Measurements from ENCODE around the gene TSPY1. TPM values are rescaled to one million over a fixed set of nuclear protein-coding genes. Genes with fewer than 3 reads are reported as not detected.
"Not testable (repeated sequence)": the region's sequence is repeated elsewhere in the genome, so short reads cannot be mapped to it uniquely, and the experiment has no call there.

Gene TSPY1
- not detected for polyA plus RNA-seq (ENCODE audit: insufficient read length)

GRCh38 chrY:9466655-9467054, at the start of gene TSPY1:
Gene TSPY1, plus strand, starts transcription at chrY:9466955. Its CDS starts 46 bp downstream, at chrY:9467001.
- DNase-seq (ENCODE audit: low read depth): not testable (repeated sequence)

GRCh38 chrY:9486967-9487366, 20.2 kb downstream of the TSPY1 start, which contains the start of gene TSPY9:
Gene TSPY9, plus strand, starts transcription at chrY:9487267. Its CDS starts 46 bp downstream, at chrY:9487313.
- DNase-seq (ENCODE audit: low read depth): not testable (repeated sequence)

GRCh38 chrY:9504396-9504795, 37.6 kb downstream of the TSPY1 start:
- not testable (repeated sequence) for DNase-seq (ENCODE audit: low read depth)

- DNase-seq (ENCODE audit: low read depth): not testable (repeated sequence)
Measured at GRCh38 chrY:9516287-9516686, 49.5 kb downstream of the TSPY1 start.

Other genes with a start within 250 kb of the TSPY1 start
- not detected for gene TSPY4, start 129.5 kb upstream of the TSPY1 start, polyA plus RNA-seq (ENCODE audit: insufficient read length)
- gene TSPY8, start 109.2 kb upstream of the TSPY1 start, polyA plus RNA-seq (ENCODE audit: insufficient read length): not detected
- gene TSPY3, start 68.5 kb upstream of the TSPY1 start, polyA plus RNA-seq (ENCODE audit: insufficient read length): not detected
- gene TSPY9, start 20.3 kb downstream of the TSPY1 start, polyA plus RNA-seq (ENCODE audit: insufficient read length): not detected
- gene TSPY10, start 60.9 kb downstream of the TSPY1 start, polyA plus RNA-seq (ENCODE audit: insufficient read length): not detected

Data from forelimb muscle (tissue), 1 donor.